MM.1S (cell line): ENCODE results near the gene RASD2.

Experiments used
- EZH2 ChIP-seq: fragments of 300-600 bp; sonication (generic); optimal IDR thresholded peaks from 2 replicates; pipeline ENCODE3; 2017; ENCODE audit warnings: low read depth, mild to moderate bottlenecking, antibody characterized with exemption, low read length, mixed read lengths
- TF ChIP-seq, protein P1 (sequence below): fragments of 300-600 bp; sonication (generic); IDR thresholded peaks from 2 replicates; pipeline ENCODE4 v1.5.1; 2016; ENCODE audit warnings: antibody characterized with exemption, low read length, mixed read lengths

DNA sequence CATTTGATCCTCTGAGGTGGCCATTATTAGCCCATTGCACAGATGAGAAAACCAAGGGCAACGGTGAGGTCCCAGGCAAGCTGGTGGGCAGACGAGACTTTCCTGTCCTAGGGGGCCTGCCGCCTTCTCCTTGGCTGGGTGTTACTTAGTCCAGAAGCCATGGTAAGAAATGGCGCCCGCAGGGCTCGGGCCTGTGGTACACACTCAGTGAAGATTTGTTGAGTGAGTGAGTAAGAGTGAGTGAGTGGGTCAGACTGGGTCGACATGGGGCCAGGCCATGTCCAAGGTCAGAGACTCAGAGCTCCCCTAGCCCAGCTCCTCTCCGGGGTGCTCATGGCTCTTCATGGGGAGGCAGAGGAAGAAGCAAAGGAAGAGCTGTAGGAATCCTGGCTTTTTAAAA is 36.0 kb downstream of the RASD2 start:
- TF ChIP-seq, protein P1, sequence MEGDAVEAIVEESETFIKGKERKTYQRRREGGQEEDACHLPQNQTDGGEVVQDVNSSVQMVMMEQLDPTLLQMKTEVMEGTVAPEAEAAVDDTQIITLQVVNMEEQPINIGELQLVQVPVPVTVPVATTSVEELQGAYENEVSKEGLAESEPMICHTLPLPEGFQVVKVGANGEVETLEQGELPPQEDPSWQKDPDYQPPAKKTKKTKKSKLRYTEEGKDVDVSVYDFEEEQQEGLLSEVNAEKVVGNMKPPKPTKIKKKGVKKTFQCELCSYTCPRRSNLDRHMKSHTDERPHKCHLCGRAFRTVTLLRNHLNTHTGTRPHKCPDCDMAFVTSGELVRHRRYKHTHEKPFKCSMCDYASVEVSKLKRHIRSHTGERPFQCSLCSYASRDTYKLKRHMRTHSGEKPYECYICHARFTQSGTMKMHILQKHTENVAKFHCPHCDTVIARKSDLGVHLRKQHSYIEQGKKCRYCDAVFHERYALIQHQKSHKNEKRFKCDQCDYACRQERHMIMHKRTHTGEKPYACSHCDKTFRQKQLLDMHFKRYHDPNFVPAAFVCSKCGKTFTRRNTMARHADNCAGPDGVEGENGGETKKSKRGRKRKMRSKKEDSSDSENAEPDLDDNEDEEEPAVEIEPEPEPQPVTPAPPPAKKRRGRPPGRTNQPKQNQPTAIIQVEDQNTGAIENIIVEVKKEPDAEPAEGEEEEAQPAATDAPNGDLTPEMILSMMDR: no peak
- TF ChIP-seq EZH2: no peak
